ENCODE results near the gene ATF6. TPM values are rescaled to one million over a fixed set of nuclear protein-coding genes. Genes with fewer than 3 reads are reported as not detected.

The ATF6 gene
- total and polyA plus RNA-seq, 8 donors: 3.4 to 54.3 (median 13.5) TPM

DNA sequence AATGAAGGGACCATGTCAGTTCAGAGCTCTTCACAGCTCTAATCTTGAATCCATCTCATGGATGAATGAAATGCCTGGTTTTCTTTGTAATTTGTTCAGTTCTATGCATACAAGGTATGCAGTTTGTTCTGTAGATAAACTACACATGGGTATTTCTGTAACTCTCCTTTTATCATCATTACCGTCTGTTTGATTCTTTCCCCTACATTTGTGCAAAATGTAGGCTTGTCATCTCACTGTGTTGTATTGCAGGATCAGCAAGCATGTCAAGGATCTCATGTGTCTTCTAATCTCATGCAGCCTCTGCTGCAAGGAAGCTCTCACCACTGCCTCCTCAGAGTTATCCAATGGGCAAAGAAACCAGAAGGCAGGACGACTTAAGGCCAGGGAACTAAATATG, 178.3 kb downstream of the ATF6 start:
- H3K36me3 ChIP-seq: peaks cover 11 to 35% (median 27%) of the 10 kb centered on the region in 4 donors
- no peak overlapping the region for H3K4me3 ChIP-seq
- no peaks in the 10 kb centered on the region for H3K9me3 ChIP-seq
- intact Hi-C loops (cut with DNase I; ENCODE audit: low total_unique reads): no loop called here
- WGBS, 5 donors: 80 to 88% (median 87%) methylated on average over 2 of the region's 2 CpGs
- H3K27me3 ChIP-seq: no peaks in the 10 kb centered on the region
- no peaks in the 10 kb centered on the region for H3K4me1 ChIP-seq
- DNase-seq: no peak
- no peak overlapping the region for H3K27ac ChIP-seq
- no peak for TF ChIP-seq POLR2A (IDR thresholded peaks at IDR 0.05)
- no peak for TF ChIP-seq POLR2AphosphoS5 (IDR thresholded peaks at IDR 0.05)
- TF ChIP-seq, protein P1, sequence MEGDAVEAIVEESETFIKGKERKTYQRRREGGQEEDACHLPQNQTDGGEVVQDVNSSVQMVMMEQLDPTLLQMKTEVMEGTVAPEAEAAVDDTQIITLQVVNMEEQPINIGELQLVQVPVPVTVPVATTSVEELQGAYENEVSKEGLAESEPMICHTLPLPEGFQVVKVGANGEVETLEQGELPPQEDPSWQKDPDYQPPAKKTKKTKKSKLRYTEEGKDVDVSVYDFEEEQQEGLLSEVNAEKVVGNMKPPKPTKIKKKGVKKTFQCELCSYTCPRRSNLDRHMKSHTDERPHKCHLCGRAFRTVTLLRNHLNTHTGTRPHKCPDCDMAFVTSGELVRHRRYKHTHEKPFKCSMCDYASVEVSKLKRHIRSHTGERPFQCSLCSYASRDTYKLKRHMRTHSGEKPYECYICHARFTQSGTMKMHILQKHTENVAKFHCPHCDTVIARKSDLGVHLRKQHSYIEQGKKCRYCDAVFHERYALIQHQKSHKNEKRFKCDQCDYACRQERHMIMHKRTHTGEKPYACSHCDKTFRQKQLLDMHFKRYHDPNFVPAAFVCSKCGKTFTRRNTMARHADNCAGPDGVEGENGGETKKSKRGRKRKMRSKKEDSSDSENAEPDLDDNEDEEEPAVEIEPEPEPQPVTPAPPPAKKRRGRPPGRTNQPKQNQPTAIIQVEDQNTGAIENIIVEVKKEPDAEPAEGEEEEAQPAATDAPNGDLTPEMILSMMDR (IDR thresholded peaks at IDR 0.05): no peak
- no peak for TF ChIP-seq EP300 (IDR thresholded peaks at IDR 0.05)

DNA sequence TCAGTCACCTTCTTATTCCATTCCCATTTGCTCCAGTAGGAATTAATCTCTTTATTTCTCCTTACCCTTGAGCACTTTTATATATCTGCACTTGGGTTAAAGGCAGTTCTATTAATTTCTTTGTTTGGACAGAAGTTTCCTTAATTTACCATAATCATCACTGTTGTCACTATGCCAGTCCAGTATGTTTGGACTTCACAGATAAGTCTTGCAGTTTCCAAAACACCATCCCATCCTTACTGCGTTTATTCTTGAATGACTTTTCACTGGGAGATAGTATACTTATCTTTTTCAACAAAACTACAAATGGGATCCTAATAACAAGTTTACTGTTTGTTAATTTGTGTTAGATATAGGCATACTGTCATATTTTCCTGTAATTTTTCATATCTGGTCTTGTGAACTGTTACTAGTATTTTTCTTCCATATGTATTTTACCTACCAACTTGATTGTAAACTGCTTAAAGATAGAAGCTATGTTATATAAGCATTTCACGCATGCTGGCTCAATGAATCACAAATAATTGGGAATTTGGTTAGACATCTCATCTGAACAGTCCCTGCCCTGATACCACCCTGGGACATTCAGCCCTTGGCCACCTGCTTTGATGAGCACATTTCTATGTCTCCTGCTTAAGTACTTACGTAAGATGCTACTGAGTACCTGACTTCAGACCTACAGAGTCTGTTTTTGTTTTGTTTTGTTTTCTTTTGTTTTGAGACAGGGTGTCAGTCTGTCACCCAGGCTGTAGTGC, 179.4 kb downstream of the ATF6 start:
- TF ChIP-seq POLR2AphosphoS5 (IDR thresholded peaks at IDR 0.05): no peak
- no peak for TF ChIP-seq POLR2A (IDR thresholded peaks at IDR 0.05)
- TF ChIP-seq EP300 (IDR thresholded peaks at IDR 0.05): no peak
- TF ChIP-seq, protein P1 (IDR thresholded peaks at IDR 0.05): no peak
- no peak overlapping the region for H3K4me3 ChIP-seq
- no peaks in the 10 kb centered on the region for H3K27me3 ChIP-seq
- intact Hi-C loops (cut with DNase I; ENCODE audit: low total_unique reads): no loop called here
- H3K4me1 ChIP-seq: no peaks in the 10 kb centered on the region
- WGBS, 5 donors: 84 to 90% (median 88%) methylated on average over 3 of the region's 3 CpGs
- H3K9me3 ChIP-seq: no peaks in the 10 kb centered on the region
- DNase-seq: no peak
- H3K27ac ChIP-seq: no peak overlapping the region
- peaks cover 11 to 31% (median 27%) of the 10 kb centered on the region in 4 donors for H3K36me3 ChIP-seq

DNA sequence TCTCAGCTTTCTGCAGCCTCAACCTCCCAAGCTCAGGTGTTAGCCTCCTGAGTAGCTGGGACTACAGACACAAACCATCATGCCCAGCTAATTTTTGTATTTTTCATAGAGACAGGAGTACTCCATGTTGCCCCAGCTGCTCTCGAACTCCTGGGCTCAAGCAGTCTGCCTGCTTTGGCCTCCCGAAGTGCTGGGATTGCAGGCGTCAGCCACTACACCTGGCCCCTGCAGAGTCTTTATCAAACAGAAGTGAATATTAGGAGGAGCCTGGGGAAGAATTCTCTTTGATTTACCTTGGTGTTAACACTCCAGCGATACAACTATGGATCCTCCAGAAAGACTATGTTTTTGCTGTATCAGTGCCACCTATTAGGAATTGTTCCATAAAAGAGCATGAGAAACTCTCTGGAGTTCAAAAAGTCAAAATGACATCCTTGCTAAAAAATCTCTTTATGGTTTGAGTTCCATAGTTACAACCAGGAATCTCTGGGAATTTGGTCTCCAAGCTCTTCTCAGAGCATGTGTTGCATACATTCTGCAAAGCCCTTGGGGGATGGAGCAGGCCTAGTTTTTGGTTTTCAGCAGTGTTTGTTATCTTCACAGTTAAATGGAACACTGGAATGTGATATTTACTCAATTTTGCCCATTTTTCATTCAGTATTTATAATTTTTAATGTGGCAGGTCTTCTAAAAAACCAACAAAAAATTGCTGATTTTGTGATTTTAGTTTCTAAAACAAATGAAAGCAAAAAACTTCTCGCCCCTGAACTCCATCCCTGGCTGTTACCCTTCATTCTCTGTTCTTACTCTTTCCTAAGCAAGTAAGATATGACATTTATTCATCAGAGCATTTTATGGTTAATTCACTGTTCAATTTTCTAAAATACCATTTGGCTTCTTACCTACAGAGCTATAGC, 180.2 kb downstream of the ATF6 start:
- Histone ChIP-seq H3K27me3 (no peaks in the 10 kb centered on the region), H3K4me1 (no peaks in the 10 kb centered on the region), H3K36me3 (peaks cover 11 to 31% (median 27%) of the 10 kb centered on the region in 4 donors), H3K27ac (no peak overlapping the region), H3K4me3 (no peak overlapping the region), H3K9me3 (no peaks in the 10 kb centered on the region)
- DNase-seq: peak in 1 of 2 donors; percentile 68
- TF ChIP-seq, protein P1 (IDR thresholded peaks at IDR 0.05): no peak
- TF ChIP-seq EP300 (IDR thresholded peaks at IDR 0.05) (no peak), POLR2A (IDR thresholded peaks at IDR 0.05) (no peak), POLR2AphosphoS5 (IDR thresholded peaks at IDR 0.05) (no peak)
- intact Hi-C loops (cut with DNase I; ENCODE audit: low total_unique reads): no loop called here
- WGBS, 5 donors: 87 to 96% (median 93%) methylated on average over 5 of the region's 5 CpGs

DNA sequence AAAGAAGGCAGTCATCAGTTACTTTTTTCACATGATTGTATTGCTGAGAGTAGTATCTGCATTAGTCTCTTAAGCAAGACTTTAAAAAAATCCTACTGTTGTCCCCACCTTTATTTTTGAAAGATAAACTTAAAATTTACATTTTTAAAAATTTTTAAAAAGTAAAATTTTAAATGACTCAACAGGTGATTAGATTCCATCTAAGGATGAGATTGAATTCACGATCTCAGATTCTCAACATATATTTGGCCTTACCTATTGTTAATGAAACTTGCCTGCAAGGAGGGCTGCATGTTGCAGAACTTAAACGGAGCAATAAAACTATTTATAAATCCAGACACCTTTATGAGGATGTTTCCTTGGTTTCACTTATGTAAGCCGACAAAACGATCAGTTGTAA, 182.3 kb downstream of the ATF6 start:
- peaks cover 5 to 19% (median 11%) of the 10 kb centered on the region in 4 donors for H3K36me3 ChIP-seq
- H3K4me3 ChIP-seq: no peak overlapping the region
- DNase-seq: no peak
- intact Hi-C loops (cut with DNase I; ENCODE audit: low total_unique reads): no loop called here
- no peaks in the 10 kb centered on the region for H3K9me3 ChIP-seq
- no peak for TF ChIP-seq POLR2A (IDR thresholded peaks at IDR 0.05)
- TF ChIP-seq, protein P1 (IDR thresholded peaks at IDR 0.05): no peak
- no peak for TF ChIP-seq EP300 (IDR thresholded peaks at IDR 0.05)
- no peak for TF ChIP-seq POLR2AphosphoS5 (IDR thresholded peaks at IDR 0.05)
- no peak overlapping the region for H3K27ac ChIP-seq
- H3K4me1 ChIP-seq: peaks cover 0 to 4% (median under 1%) of the 10 kb centered on the region in 4 donors
- H3K27me3 ChIP-seq: no peaks in the 10 kb centered on the region
- WGBS, 5 donors: 65 to 73% (median 71%) methylated on average over 4 of the region's 4 CpGs
